Stomach (tissue), 9 donors: Measurements from ENCODE around the gene PRRG4. TPM values are rescaled to one million over a fixed set of nuclear protein-coding genes. Genes with fewer than 3 reads are reported as not detected.
A peak's percentile ranks its signal among the peaks of the same experiment; 100 is the strongest.

Experiments used
- DNase-seq, 2 donors: peaks; one replicate each; pipeline versions ENCODE4 v3.0.0 to v3.0.0-alpha.2; 2013 to 2019
- H3K27ac ChIP-seq, 5 donors: fragments of 200-600 bp in 4 of 5; sonication (generic) in 4 of 5; one replicate each; pipeline ENCODE4 v1.5.1; 2013 to 2019; ENCODE audit warnings: mild to moderate bottlenecking in 1 of 5, moderate library complexity in 1 of 5
- H3K27me3 ChIP-seq, 3 donors: fragments of 200-600 bp; sonication (generic); one replicate each; pipeline ENCODE4 v1.5.1; 2017 to 2019; ENCODE audit warnings: mixed run types in 1 of 3
- H3K36me3 ChIP-seq, 4 donors: fragments of 200-600 bp; sonication (generic); 1 replicate in 3 of 4; 2 replicates in 1 of 4; pipeline ENCODE4 v1.5.1; 2016 to 2019
- H3K4me1 ChIP-seq, 4 donors: fragments of 200-600 bp; sonication (generic); one replicate each; pipeline ENCODE4 v1.5.1; 2016 to 2019
- H3K4me3 ChIP-seq, 4 donors: fragments of 200-600 bp; sonication (generic) in 3 of 4; one replicate each; pipeline ENCODE4 v1.5.1; 2016 to 2019; ENCODE audit warnings: mild to moderate bottlenecking in 1 of 4
- H3K9me3 ChIP-seq, 4 donors: fragments of 200-600 bp; sonication (generic); one replicate each; pipeline ENCODE4 v1.5.1; 2016 to 2019
- CTCF ChIP-seq, 7 experiments: fragments of 450-650 bp in 4 of 7; fragments of 200-600 bp in 3 of 7; sonication (generic) in 3 of 7; IDR thresholded peaks; one replicate each; pipeline ENCODE4 v1.5.1; 2016 to 2019; ENCODE audit warnings: antibody characterized with exemption in 7 of 7, control low read depth in 2 of 7, mild to moderate bottlenecking in 1 of 7
- EP300 ChIP-seq: sonication (generic); formaldehyde crosslinking; IDR thresholded peaks from one replicate; pipeline ENCODE4 v1.6.1; 2017; ENCODE audit warnings: antibody characterized with exemption
- POLR2A ChIP-seq, 4 donors: fragments of 450-650 bp; IDR thresholded peaks; one replicate each; pipeline ENCODE4 v1.6.1; 2016; ENCODE audit warnings: antibody characterized with exemption in 4 of 4, control low read depth in 2 of 4, mild to moderate bottlenecking in 1 of 4, moderate library complexity in 1 of 4
- POLR2AphosphoS5 ChIP-seq, 3 donors: sonication (generic); formaldehyde crosslinking; IDR thresholded peaks; one replicate each; pipeline ENCODE4 v1.6.1; 2016; ENCODE audit warnings: antibody characterized with exemption in 3 of 3
- WGBS, 5 donors: extraction: QIAGEN DNeasy Blood & Tissue Kit in 3 of 5; methylation state at CpG; one replicate each; pipeline versions ENCODE4 v1.1.5 to v1.1.7; 2013 to 2018; 5-methylcytosine and 5-hydroxymethylcytosine counted together
- intact Hi-C: fragments of 100-400 bp; cut with DNase I; formaldehyde crosslinking; loops from one replicate; pipeline ENCODE4 v1.15.1; 2023; ENCODE audit warnings: low total_unique reads
- polyA plus RNA-seq, 3 donors: library from polyadenylated mRNA; stranded (reverse); fragments of 200-250 nt; gene quantifications; one replicate each; pipeline ENCODE4 v1.2.3, GENCODE V29; 2013
- total RNA-seq, 5 donors: library from RNA; depleted of rRNA; stranded (reverse); fragments of >200 nt; gene quantifications; one replicate each; pipeline versions ENCODE4 v1.1.0 to v1.2.3, GENCODE V29; 2014 to 2016
- donor health status: healthy with polysubstance abuse.
- donor health status: Bipolar disorder and iron deficiency.
- donor health status: healthy.

PRRG4 gene
- total and polyA plus RNA-seq, 8 donors: under 0.01 to 9.0 (median 4.3) TPM

DNA sequence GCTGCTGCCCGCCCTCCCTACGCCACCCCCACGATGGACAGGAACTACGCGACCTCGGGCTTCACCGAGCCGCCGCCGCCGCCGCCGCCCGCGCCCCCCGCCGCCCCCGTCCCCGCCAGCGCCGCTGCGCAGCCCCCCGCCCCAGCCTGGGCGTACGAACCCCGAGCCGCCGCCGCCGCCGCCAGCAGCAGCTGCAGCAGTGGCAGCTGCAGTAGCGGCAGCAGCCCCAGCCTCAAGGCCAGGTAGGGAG is 63.3 kb downstream of the PRRG4 start:
- peak in 1 of 2 donors; percentile 43 for DNase-seq
- intact Hi-C loops: no loop called here
- Histone ChIP-seq H3K36me3 (no peaks in the 10 kb centered on the region), H3K4me3 (peak overlapping the region; percentile 90 to 98 (median 94)), H3K9me3 (no peaks in the 10 kb centered on the region), H3K27ac (peak overlapping the region; percentile 91 to 98 (median 95)), H3K4me1 (peaks cover 0 to 44% (median 23%) of the 10 kb centered on the region in 4 donors), H3K27me3 (no peaks in the 10 kb centered on the region)
- WGBS, 5 donors: 0 to 3% (median 2%) methylated on average over 21 to 29 of the region's 32 CpGs; no CpG with 5 or more reads in 2 of the 5 donors
- TF ChIP-seq CTCF (IDR thresholded peaks at IDR 0.05): no peak
- no peak for TF ChIP-seq POLR2AphosphoS5 (IDR thresholded peaks at IDR 0.05)
- no peak for TF ChIP-seq POLR2A (IDR thresholded peaks at IDR 0.05)
- TF ChIP-seq EP300: no peak

DNA sequence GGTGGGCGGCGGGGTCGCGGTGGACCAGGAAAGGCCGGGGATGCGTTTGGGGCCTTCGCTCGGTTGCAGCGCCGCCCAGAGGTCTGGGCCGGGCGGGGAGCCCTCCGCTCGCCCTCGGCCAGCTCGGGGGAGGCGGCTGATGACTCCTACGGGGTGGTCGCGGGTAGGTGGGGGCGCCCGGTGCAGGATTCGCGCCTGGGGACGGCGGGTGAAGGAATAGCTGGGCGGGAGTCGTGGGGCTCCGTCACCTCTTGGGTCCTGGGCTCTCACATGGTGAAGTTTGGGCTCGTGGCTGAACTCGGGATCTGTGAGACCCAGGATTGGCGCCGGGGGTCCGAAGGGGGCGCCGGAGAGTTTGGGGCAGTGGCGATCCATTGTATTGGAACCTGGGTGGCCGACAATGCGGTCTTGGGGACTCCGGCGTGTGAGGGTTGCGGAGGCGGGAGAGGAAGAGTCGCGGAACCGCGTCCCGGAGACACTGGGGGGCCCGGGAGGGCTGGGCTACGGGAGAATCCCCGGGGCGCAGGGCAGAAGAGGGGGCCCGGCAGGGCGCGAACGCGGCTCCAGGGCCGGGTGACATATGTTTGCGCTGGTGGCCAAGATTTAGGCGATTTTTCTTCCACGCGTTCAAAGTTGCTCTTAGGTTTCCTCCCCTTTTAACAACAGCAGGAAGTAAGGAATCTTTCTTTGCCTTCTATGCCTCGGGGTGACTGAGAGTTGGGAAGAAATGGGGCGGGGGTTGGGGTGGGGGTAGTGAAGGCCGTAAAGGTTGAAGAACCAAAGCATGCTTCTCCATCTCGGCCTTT is 63.8 kb downstream of the PRRG4 start:
- TF ChIP-seq POLR2AphosphoS5 (IDR thresholded peaks at IDR 0.05) (no peak), POLR2A (IDR thresholded peaks at IDR 0.05) (no peak), EP300 (no peak), CTCF (IDR thresholded peaks at IDR 0.05) (peak in 2 of 7 experiments; percentile 14 to 43)
- Histone ChIP-seq H3K4me1 (peaks cover 0 to 47% (median 24%) of the 10 kb centered on the region in 4 donors), H3K36me3 (no peaks in the 10 kb centered on the region), H3K9me3 (no peaks in the 10 kb centered on the region), H3K27me3 (no peaks in the 10 kb centered on the region), H3K27ac (peak overlapping the region; percentile 91 to 98 (median 95)), H3K4me3 (peak overlapping the region; percentile 90 to 98 (median 94))
- WGBS, 5 donors: 0 to 1% (median 0%) methylated on average over 38 to 66 of the region's 66 CpGs
- DNase-seq: peak in 1 of 2 donors; percentile 89
- intact Hi-C loops: no loop called here

DNA sequence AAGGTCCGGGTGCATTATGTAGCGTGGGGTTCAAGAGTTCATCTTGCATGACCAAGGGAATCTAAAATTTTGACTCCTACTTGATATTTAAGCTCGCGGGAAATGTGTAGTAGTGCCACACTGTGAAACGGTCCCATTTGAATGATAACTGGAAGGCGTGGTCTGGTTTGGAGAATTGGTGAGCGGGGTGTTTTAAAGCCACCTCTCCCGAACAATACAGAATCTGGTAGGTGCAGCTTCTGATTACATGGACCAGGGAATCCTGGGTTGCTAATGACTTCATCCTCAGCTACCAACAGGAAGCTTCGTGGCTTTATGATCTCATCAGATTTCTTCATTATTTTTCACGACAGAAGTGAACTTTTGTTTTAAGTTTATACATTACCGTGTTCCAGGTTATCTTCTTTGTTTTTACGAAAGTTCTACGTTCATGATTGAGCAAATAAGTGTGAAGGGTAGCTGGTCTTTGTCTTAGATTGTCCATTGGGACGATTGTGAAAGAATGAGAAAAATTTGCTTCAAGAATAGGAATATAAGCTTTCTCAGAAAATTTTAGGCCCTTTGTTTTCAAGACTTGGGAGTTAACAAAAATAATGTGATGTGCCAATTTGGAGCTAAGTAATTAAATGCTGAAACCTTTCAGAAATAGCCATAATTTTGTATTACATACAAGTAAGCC is 64.6 kb downstream of the PRRG4 start:
- Histone ChIP-seq H3K27me3 (no peaks in the 10 kb centered on the region), H3K4me3 (peak overlapping the region; percentile 90 to 98 (median 94)), H3K4me1 (peaks cover under 1 to 54% (median 30%) of the 10 kb centered on the region in 4 donors), H3K27ac (peak overlapping the region; percentile 91 to 98 (median 95)), H3K9me3 (no peaks in the 10 kb centered on the region), H3K36me3 (no peaks in the 10 kb centered on the region)
- peak in 1 of 2 donors; percentile 88 for DNase-seq
- TF ChIP-seq EP300 (no peak), POLR2AphosphoS5 (IDR thresholded peaks at IDR 0.05) (peak in 2 of 3 donors; percentile 26 to 45), CTCF (IDR thresholded peaks at IDR 0.05) (no peak), POLR2A (IDR thresholded peaks at IDR 0.05) (peak in 2 of 4 donors; percentile 16 to 21)
- 2 to 5% (median 5%) methylated on average over 14 of the region's 14 CpGs for WGBS, 5 donors
- intact Hi-C loops: no loop called here

- Histone ChIP-seq H3K9me3 (no peaks in the 10 kb centered on the region), H3K36me3 (no peaks in the 10 kb centered on the region), H3K4me1 (peaks cover 6 to 61% (median 34%) of the 10 kb centered on the region in 4 donors), H3K27ac (peak overlapping the region in 4 of 5 donors; percentile 91 to 98 (median 94)), H3K27me3 (no peaks in the 10 kb centered on the region), H3K4me3 (no peak overlapping the region)
- TF ChIP-seq CTCF (IDR thresholded peaks at IDR 0.05): no peak
- TF ChIP-seq POLR2AphosphoS5 (IDR thresholded peaks at IDR 0.05): no peak
- no peak for TF ChIP-seq EP300
- no peak for TF ChIP-seq POLR2A (IDR thresholded peaks at IDR 0.05)
- 73 to 87% (median 78%) methylated on average over 3 of the region's 3 CpGs for WGBS, 5 donors
- intact Hi-C loops: no loop called here
- no peak for DNase-seq
Measured at GRCh38 chr11:32894921-32895320, 65.2 kb downstream of the PRRG4 start.
